BJ (cell line): ENCODE data around the gene ZNF91. TPM values are rescaled to one million over a fixed set of nuclear protein-coding genes. Genes with fewer than 3 reads are reported as not detected.

ENCODE experiments used
- CTCF ChIA-PET: fragments of 350-600 bp; formaldehyde crosslinking; extraction: SDS; loops from one replicate; lab custom pipeline; 2021; ENCODE audit warnings: antibody characterized with exemption, inconsistent platforms; lab: Yijun Ruan, JAX
- POLR2A ChIA-PET: fragments of 300-600 bp; sonication (Branson Sonifier 250); formaldehyde crosslinking; extraction: SDS; loops from one replicate; lab custom pipeline; 2021; ENCODE audit warnings: antibody characterized with exemption; lab: Charles Lee
- DNase-seq: peaks from one replicate; pipeline ENCODE4 v3.0.0-alpha.2; 2011; ENCODE audit warnings: low read depth
- H3K27me3 ChIP-seq: 2 replicates; pipeline ENCODE4 v1.6.0; 2011; ENCODE audit warnings: low read length; ENCODE audit not compliant: control insufficient read depth, insufficient read depth
- H3K36me3 ChIP-seq: 2 replicates; pipeline ENCODE4 v1.5.1; 2011; ENCODE audit warnings: low read length; ENCODE audit not compliant: control insufficient read depth, insufficient read depth
- H3K4me3 ChIP-seq: 2 replicates; pipeline ENCODE4 v1.5.1; 2011; ENCODE audit warnings: low read depth, mild to moderate bottlenecking, control low read depth, low read length
- CTCF ChIP-seq: IDR thresholded peaks from 2 replicates; pipeline ENCODE4 v1.5.1; 2011; ENCODE audit warnings: low read depth, mild to moderate bottlenecking, control low read depth, inconsistent platforms, low read length, moderate library complexity; ENCODE audit not compliant: insufficient read depth
- polyA plus RNA-seq: library from polyadenylated mRNA; depleted of rRNA; stranded (reverse); fragments of >200 nt; gene quantifications from 2 replicates; pipeline ENCODE4 v1.2.3, GENCODE V29; 2011

Gene ZNF91
- polyA plus RNA-seq, 1 experiment = 8.3 TPM

GRCh38 chr19:23410155-23410554 is 14.9 kb upstream of the ZNF91 start:
- no peaks in the 10 kb centered on the region for H3K36me3 ChIP-seq
- no peaks in the 10 kb centered on the region for H3K27me3 ChIP-seq
- no peak for TF ChIP-seq CTCF
- no peak overlapping the region for H3K4me3 ChIP-seq
- no peak for DNase-seq
- POLR2A ChIA-PET = no interaction called here
- CTCF ChIA-PET = no interaction called here

DNA sequence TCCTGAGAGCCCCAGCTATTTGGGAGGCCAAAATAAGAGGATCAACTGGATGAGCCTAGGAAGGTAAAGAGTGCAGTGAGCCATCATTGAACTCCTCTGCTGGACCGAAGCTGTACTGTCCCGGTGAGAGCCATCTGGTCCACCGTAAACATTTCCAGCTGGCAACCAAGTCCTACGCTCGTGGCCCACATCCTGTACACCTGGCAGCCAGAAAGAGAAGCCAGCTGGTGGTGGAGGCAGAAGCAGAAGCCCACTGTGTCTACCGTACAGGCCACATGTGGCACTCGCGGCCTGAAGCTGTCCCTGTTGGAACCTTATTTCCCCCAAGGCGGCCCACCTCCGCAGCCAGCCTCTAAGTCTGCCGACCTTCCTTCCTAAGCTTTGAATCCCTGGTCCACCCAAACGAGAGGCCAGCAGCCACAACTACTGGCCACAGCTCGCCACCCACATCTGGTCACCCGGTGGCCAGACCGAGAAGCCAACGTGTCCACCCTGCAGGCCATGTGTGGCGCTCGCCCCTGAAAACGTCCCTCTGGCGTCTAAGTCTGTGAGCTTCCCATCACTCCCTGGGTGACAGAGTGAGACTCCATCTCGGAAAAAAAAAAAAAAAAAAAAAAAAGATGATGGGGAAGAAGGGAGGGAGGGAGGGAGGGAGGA is 14.2 kb upstream of the ZNF91 start:
- DNase-seq = no peak
- H3K36me3 ChIP-seq = no peaks in the 10 kb centered on the region
- CTCF ChIA-PET = no interaction called here
- no peak for TF ChIP-seq CTCF
- H3K4me3 ChIP-seq = no peak overlapping the region
- no peaks in the 10 kb centered on the region for H3K27me3 ChIP-seq
- POLR2A ChIA-PET = no interaction called here

GRCh38 chr19:23407616-23408133 is 12.4 kb upstream of the ZNF91 start:
- TF ChIP-seq CTCF = no peak
- Histone ChIP-seq H3K36me3 (no peaks in the 10 kb centered on the region), H3K4me3 (no peak overlapping the region), H3K27me3 (no peaks in the 10 kb centered on the region)
- POLR2A ChIA-PET = no interaction called here
- DNase-seq = no peak
- CTCF ChIA-PET = no interaction called here

DNA sequence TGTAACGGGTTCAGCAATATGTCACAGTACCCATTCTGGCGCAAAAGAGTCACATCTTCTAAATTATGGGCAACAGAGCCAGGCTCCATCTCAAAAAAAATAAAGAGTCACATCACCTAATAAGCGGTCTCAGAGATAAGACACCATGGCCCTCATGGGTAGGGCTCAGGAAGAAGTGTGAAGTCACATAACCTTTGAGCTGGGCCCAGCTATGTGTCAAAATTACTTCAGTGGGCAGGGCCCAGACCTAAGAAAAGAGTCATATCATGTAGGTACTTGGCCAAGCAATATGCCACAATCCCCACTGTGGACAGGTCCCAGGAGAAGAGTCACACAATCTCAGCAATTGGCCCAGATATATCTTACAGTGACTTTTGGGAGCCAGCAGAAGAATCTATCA is 11.4 kb upstream of the ZNF91 start:
- DNase-seq = no peak
- Histone ChIP-seq H3K4me3 (no peak overlapping the region), H3K27me3 (no peaks in the 10 kb centered on the region), H3K36me3 (no peaks in the 10 kb centered on the region)
- ChIA-PET CTCF (no interaction called here), POLR2A (no interaction called here)
- no peak for TF ChIP-seq CTCF

- DNase-seq = no peak
- no peaks in the 10 kb centered on the region for H3K27me3 ChIP-seq
- H3K36me3 ChIP-seq = no peaks in the 10 kb centered on the region
- H3K4me3 ChIP-seq = no peak overlapping the region
- POLR2A ChIA-PET = no interaction called here
- CTCF ChIA-PET = no interaction called here
- no peak for TF ChIP-seq CTCF
Observed at GRCh38 chr19:23406091-23406490, 10.8 kb upstream of the ZNF91 start.
